ENCODE data around the gene LYVE1.
A peak's percentile ranks its signal among the peaks of the same experiment; 100 is the strongest.

Gene LYVE1

DNA sequence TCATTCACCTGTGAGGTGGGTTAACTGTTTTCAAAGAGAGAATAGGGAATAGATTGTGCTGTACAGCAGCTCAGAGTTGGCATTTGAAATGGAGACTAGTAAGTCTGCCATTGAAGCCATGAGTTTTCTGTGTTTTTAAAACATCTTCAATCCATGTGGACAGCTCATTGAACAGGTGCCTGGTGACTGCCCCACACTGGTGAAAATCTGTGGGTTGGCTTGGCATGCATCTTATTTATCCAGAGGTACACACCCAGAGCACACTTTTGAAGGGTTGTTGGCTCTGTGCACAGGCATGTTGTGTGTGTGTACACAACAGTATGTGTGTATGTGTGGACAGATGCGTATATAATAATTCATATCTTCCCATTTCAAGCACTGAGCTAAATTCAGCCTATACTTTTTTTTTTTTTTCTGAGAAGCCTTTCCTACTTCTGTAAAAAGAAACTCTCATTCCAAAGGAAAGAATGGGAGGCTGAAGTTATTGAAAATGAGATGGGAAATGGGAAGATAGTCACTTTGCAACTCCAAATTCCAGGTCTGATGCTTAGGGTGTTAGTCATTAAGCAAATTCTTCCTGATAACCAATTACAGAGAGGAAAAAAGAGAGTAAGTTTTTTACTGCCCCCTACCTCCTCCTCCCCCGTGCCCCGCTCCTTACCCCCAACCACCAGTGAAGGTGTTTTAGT, 7.0 kb upstream of the LYVE1 start:
- H3K9me3 ChIP-seq, result no peaks in the 10 kb centered on the region
- H3K4me3 ChIP-seq, result no peak overlapping the region
- no peaks in the 10 kb centered on the region for H3K27me3 ChIP-seq
- TF ChIP-seq CTCF (IDR thresholded peaks at IDR 0.05), result no peak
- peaks cover 0 to 26% (median 12%) of the 10 kb centered on the region in 4 donors for H3K4me1 ChIP-seq
- H3K36me3 ChIP-seq, result peaks cover 62 to 71% (median 69%) of the 10 kb centered on the region in 3 donors
- intact Hi-C loops (cut with DNase I; ENCODE audit: low total_unique reads), result no loop called here
- peak overlapping the region in 1 of 2 donors; percentile 6 for H3K27ac ChIP-seq
- no peak for DNase-seq

DNA sequence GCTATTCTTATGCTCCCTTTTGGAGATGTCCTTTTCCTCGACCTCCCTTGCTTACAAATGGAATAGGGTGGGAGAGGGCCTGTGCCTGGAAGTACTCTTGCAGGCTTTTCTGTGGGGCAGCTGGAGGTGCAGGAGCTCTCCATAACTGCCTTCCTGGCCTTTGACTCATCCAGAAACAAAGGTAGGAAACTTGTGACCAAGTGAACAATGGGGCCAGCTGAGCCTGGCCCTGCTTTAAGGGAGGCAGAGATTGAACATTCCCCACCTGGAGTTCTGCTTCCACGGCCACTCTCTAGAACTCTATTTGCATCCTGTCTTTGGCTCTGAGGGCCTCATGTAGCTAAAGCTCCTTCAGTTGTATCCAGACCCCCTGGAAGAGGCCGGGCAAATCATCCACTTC, 5.1 kb upstream of the LYVE1 start:
- intact Hi-C loops (cut with DNase I; ENCODE audit: low total_unique reads), result no loop called here
- DNase-seq, result no peak
- H3K27ac ChIP-seq, result peak overlapping the region; percentile 31 to 47
- no peaks in the 10 kb centered on the region for H3K27me3 ChIP-seq
- H3K4me3 ChIP-seq, result no peak overlapping the region
- H3K4me1 ChIP-seq, result peaks cover 0 to 44% (median 14%) of the 10 kb centered on the region in 4 donors
- H3K36me3 ChIP-seq, result peaks cover 43 to 51% (median 49%) of the 10 kb centered on the region in 3 donors
- no peak for TF ChIP-seq CTCF (IDR thresholded peaks at IDR 0.05)
- H3K9me3 ChIP-seq, result no peaks in the 10 kb centered on the region

GRCh38 chr11:10573028-10573427, 4.6 kb upstream of the LYVE1 start:
- Histone ChIP-seq H3K9me3 (no peaks in the 10 kb centered on the region), H3K27me3 (no peaks in the 10 kb centered on the region), H3K4me3 (no peak overlapping the region), H3K4me1 (peaks cover 0 to 49% (median 14%) of the 10 kb centered on the region in 4 donors), H3K36me3 (peaks cover 38 to 46% (median 44%) of the 10 kb centered on the region in 3 donors), H3K27ac (peak overlapping the region; percentile 31 to 47)
- intact Hi-C loops (cut with DNase I; ENCODE audit: low total_unique reads), result no loop called here
- DNase-seq, result no peak
- TF ChIP-seq CTCF (IDR thresholded peaks at IDR 0.05), result no peak

GRCh38 chr11:10572533-10572932, 4.1 kb upstream of the LYVE1 start:
- Histone ChIP-seq H3K9me3 (no peaks in the 10 kb centered on the region), H3K36me3 (peaks cover 33 to 41% (median 39%) of the 10 kb centered on the region in 3 donors), H3K4me3 (no peak overlapping the region), H3K27ac (peak overlapping the region; percentile 31 to 47), H3K27me3 (no peaks in the 10 kb centered on the region), H3K4me1 (peaks cover 0 to 49% (median 14%) of the 10 kb centered on the region in 4 donors)
- no peak for DNase-seq
- no peak for TF ChIP-seq CTCF (IDR thresholded peaks at IDR 0.05)
- intact Hi-C loops (cut with DNase I; ENCODE audit: low total_unique reads), result no loop called here

GRCh38 chr11:10567446-10567845, 1.0 kb downstream of the LYVE1 start:
- H3K4me1 ChIP-seq, result peaks cover 0 to 28% (median 3%) of the 10 kb centered on the region in 4 donors
- TF ChIP-seq CTCF (IDR thresholded peaks at IDR 0.05), result no peak
- H3K4me3 ChIP-seq, result peak overlapping the region in 1 of 2 donors; percentile 13
- H3K9me3 ChIP-seq, result no peaks in the 10 kb centered on the region
- intact Hi-C loops (cut with DNase I; ENCODE audit: low total_unique reads), result loop anchor here (10.0 kb wide), 2 partner anchors 163 to 167 kb away; no protein-coding TSS in a partner anchor
- no peaks in the 10 kb centered on the region for H3K27me3 ChIP-seq
- no peaks in the 10 kb centered on the region for H3K36me3 ChIP-seq
- DNase-seq, result no peak
- peak overlapping the region; percentile 31 to 42 for H3K27ac ChIP-seq
